CD4-positive, alpha-beta T cell (primary cell): ENCODE data around the gene ZNF282. TPM values are rescaled to one million over a fixed set of nuclear protein-coding genes. Genes with fewer than 3 reads are reported as not detected.

Source experiments
- ATAC-seq: fragments of 200-7000 bp; cut with Tn5 transposase; one replicate; pipeline ENCODE4 v1.10.0; 2022; ENCODE audit warnings: mild to moderate bottlenecking; ENCODE audit not compliant: poor library complexity
- CTCF ChIA-PET: fragments of 350-600 bp; sonication (Branson Sonifier 250); formaldehyde crosslinking; loops from one replicate; lab custom pipeline; 2021; ENCODE audit warnings: antibody characterized with exemption, inconsistent platforms; lab: Charles Lee
- POLR2A ChIA-PET: fragments of 350-600 bp; sonication (Branson Sonifier 250); formaldehyde crosslinking; loops from one replicate; lab custom pipeline; 2021; ENCODE audit warnings: antibody characterized with exemption, inconsistent platforms; lab: Charles Lee
- DNase-seq, 14 experiments: peaks; one replicate each; pipeline ENCODE4 v3.0.0-alpha.2; 2013 to 2020; ENCODE audit warnings: mixed read lengths in 2 of 14
- H3K27ac ChIP-seq, 2 donors: one replicate each; pipeline versions ENCODE4 v1.5.1 to v1.7.0; 2013; ENCODE audit warnings: low read length in 2 of 2, low read depth in 1 of 2, mild to moderate bottlenecking in 1 of 2
- H3K27me3 ChIP-seq, 2 experiments: 1 replicate in 1 of 2; 2 replicates in 1 of 2; pipeline versions ENCODE4 v1.6.1 to v1.7.0; 2013; ENCODE audit warnings: low read length in 2 of 2, control low read depth in 1 of 2, mild to moderate bottlenecking in 1 of 2, moderate library complexity in 1 of 2; ENCODE audit not compliant: insufficient read depth in 2 of 2, control insufficient read depth in 1 of 2
- H3K36me3 ChIP-seq: one replicate; pipeline ENCODE4 v1.6.1; 2013; ENCODE audit warnings: low read length, control low read depth; ENCODE audit not compliant: insufficient read depth
- H3K4me1 ChIP-seq: one replicate; pipeline ENCODE4 v1.6.1; 2013; ENCODE audit warnings: low read length, control low read depth; ENCODE audit not compliant: insufficient read depth
- H3K4me3 ChIP-seq: one replicate; pipeline ENCODE4 v1.5.1; 2013; ENCODE audit warnings: mild to moderate bottlenecking, low read length, moderate library complexity
- H3K9me3 ChIP-seq, 2 experiments: 1 replicate in 1 of 2; 2 replicates in 1 of 2; pipeline versions ENCODE4 v1.6.1 to v1.7.0; 2013; ENCODE audit warnings: low read length in 2 of 2, mild to moderate bottlenecking in 2 of 2, control low read depth in 1 of 2, moderate library complexity in 1 of 2; ENCODE audit not compliant: control insufficient read depth in 1 of 2, insufficient read depth in 1 of 2
- H3K27ac Mint-ChIP-seq: one replicate; pipeline ENCODE4 v1.8.0; 2020; ENCODE audit warnings: mixed read lengths
- H3K27me3 Mint-ChIP-seq: one replicate; pipeline ENCODE4 v1.8.0; 2021; ENCODE audit warnings: mixed read lengths
- H3K36me3 Mint-ChIP-seq: one replicate; pipeline ENCODE4 v1.8.0; 2021; ENCODE audit warnings: low read depth, mixed read lengths
- H3K4me1 Mint-ChIP-seq: one replicate; pipeline ENCODE4 v1.8.0; 2021; ENCODE audit warnings: low read depth, mixed read lengths
- H3K4me3 Mint-ChIP-seq: one replicate; pipeline ENCODE4 v1.8.0; 2020; ENCODE audit warnings: mild to moderate bottlenecking, mixed read lengths
- H3K9me3 Mint-ChIP-seq: one replicate; pipeline ENCODE4 v1.8.0; 2020; ENCODE audit warnings: mixed read lengths
- CTCF ChIP-seq: fragments of 200-600 bp; IDR thresholded peaks from one replicate; pipeline ENCODE4 v1.8.0; 2022; ENCODE audit warnings: antibody characterized with exemption, mild to moderate bottlenecking
- intact Hi-C, 2 experiments: fragments of 100-400 bp; cut with DNase I in 1 of 2; cut with micrococcal nuclease in 1 of 2; formaldehyde crosslinking; loops; one replicate each; pipeline versions ENCODE4 v1.15.1 to v1.9.0; 2023 to 2025; cut with DNase I, micrococcal nuclease
- total RNA-seq, 174 experiments: library from RNA in 2 of 174; stranded (reverse) in 2 of 174; gene quantifications; one replicate each; pipeline ENCODE4 v1.2.3 and lab custom pipeline; 2021 to 2026

Gene ZNF282
- total RNA-seq, 2 experiments from 2014 or later = 13.3 to 15.6 TPM

- H3K27me3 Mint-ChIP-seq = no peaks in the 10 kb centered on the region
- no peaks in the 10 kb centered on the region for H3K27me3 ChIP-seq
- H3K36me3 Mint-ChIP-seq = peaks cover 60% of the 10 kb centered on the region
- H3K36me3 ChIP-seq = peaks cover 60% of the 10 kb centered on the region
- no peak for ATAC-seq
- ChIA-PET POLR2A (interaction anchor here (0.8 to 1.5 kb wide), 2 partner anchors 13 to 31 kb away, joined by 3 read pairs; no protein-coding TSS in a partner anchor), CTCF (interaction anchor here (1.0 to 1.1 kb wide), 2 partner anchors 8 to 31 kb away, joined by 3 to 5 read pairs; partner anchors contain the start of gene ZNF783)
- H3K9me3 ChIP-seq = no peaks in the 10 kb centered on the region
- no peaks in the 10 kb centered on the region for H3K4me1 ChIP-seq
- no peaks in the 10 kb centered on the region for H3K9me3 Mint-ChIP-seq
- intact Hi-C loops = no loop called here
- H3K4me3 Mint-ChIP-seq = no peak overlapping the region
- H3K27ac Mint-ChIP-seq = no peak overlapping the region
- H3K4me1 Mint-ChIP-seq = peaks cover 3% of the 10 kb centered on the region
- no peak for TF ChIP-seq CTCF
- H3K27ac ChIP-seq = no peak overlapping the region
- H3K4me3 ChIP-seq = no peak overlapping the region
- no peak for DNase-seq
Observed at GRCh38 chr7:149253665-149254064, 58.3 kb downstream of the ZNF282 start.

GRCh38 chr7:149254181-149254858 lies 59.0 kb downstream of the ZNF282 start:
- ATAC-seq (no peak), DNase-seq (no peak)
- Mint-ChIP-seq H3K36me3 (peaks cover 54% of the 10 kb centered on the region), H3K27ac (no peak overlapping the region), H3K4me1 (no peaks in the 10 kb centered on the region), H3K27me3 (no peaks in the 10 kb centered on the region), H3K4me3 (no peak overlapping the region), H3K9me3 (no peaks in the 10 kb centered on the region)
- Histone ChIP-seq H3K4me1 (no peaks in the 10 kb centered on the region), H3K27ac (no peak overlapping the region), H3K36me3 (peaks cover 57% of the 10 kb centered on the region), H3K4me3 (no peak overlapping the region), H3K27me3 (no peaks in the 10 kb centered on the region), H3K9me3 (no peaks in the 10 kb centered on the region)
- POLR2A ChIA-PET = interaction anchor here (1.5 kb wide), 1 partner anchor 30 kb away, joined by 3 read pairs; no protein-coding TSS in a partner anchor
- TF ChIP-seq CTCF = no peak
- intact Hi-C loops = no loop called here
- CTCF ChIA-PET = interaction anchor here (0.6 kb wide), 1 partner anchor 163 kb away, joined by 3 read pairs; no protein-coding TSS in a partner anchor

- Mint-ChIP-seq H3K4me1 (no peaks in the 10 kb centered on the region), H3K4me3 (no peak overlapping the region), H3K9me3 (no peaks in the 10 kb centered on the region), H3K27me3 (no peaks in the 10 kb centered on the region), H3K36me3 (peaks cover 50% of the 10 kb centered on the region), H3K27ac (no peak overlapping the region)
- H3K9me3 ChIP-seq = no peaks in the 10 kb centered on the region
- H3K27me3 ChIP-seq = no peaks in the 10 kb centered on the region
- ATAC-seq (no peak), DNase-seq (no peak)
- TF ChIP-seq CTCF = no peak
- POLR2A ChIA-PET = no interaction called here
- CTCF ChIA-PET = no interaction called here
- H3K4me3 ChIP-seq = no peak overlapping the region
- no peaks in the 10 kb centered on the region for H3K4me1 ChIP-seq
- H3K36me3 ChIP-seq = peaks cover 54% of the 10 kb centered on the region
- intact Hi-C loops = no loop called here
- no peak overlapping the region for H3K27ac ChIP-seq
Observed at GRCh38 chr7:149255174-149255573, 59.8 kb downstream of the ZNF282 start.
